ENCODE results near the gene PLA2G7.

GRCh38 chr6:46661483-46661882 is 73.7 kb downstream of the PLA2G7 start:
- TF ChIP-seq POLR2AphosphoS5 (IDR thresholded peaks at IDR 0.05; ENCODE audit: insufficient read depth, low read depth, low read length), result no peak
- TF ChIP-seq, protein P1, sequence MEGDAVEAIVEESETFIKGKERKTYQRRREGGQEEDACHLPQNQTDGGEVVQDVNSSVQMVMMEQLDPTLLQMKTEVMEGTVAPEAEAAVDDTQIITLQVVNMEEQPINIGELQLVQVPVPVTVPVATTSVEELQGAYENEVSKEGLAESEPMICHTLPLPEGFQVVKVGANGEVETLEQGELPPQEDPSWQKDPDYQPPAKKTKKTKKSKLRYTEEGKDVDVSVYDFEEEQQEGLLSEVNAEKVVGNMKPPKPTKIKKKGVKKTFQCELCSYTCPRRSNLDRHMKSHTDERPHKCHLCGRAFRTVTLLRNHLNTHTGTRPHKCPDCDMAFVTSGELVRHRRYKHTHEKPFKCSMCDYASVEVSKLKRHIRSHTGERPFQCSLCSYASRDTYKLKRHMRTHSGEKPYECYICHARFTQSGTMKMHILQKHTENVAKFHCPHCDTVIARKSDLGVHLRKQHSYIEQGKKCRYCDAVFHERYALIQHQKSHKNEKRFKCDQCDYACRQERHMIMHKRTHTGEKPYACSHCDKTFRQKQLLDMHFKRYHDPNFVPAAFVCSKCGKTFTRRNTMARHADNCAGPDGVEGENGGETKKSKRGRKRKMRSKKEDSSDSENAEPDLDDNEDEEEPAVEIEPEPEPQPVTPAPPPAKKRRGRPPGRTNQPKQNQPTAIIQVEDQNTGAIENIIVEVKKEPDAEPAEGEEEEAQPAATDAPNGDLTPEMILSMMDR (IDR thresholded peaks at IDR 0.05; ENCODE audit: extremely low read depth in 1 of 2, insufficient read depth in 1 of 2, low read depth in 1 of 2, low read length in 2 of 2), result no peak
- no peak for TF ChIP-seq EZH2 (IDR thresholded peaks at IDR 0.05; ENCODE audit: borderline replicate concordance, low read depth, low read length, severe bottlenecking)
- TF ChIP-seq POLR2A (IDR thresholded peaks at IDR 0.05; ENCODE audit: low read depth, low read length), result no peak
- no peak for TF ChIP-seq FOS (IDR thresholded peaks at IDR 0.05; ENCODE audit: borderline replicate concordance, insufficient read depth, low read length)
- TF ChIP-seq MAX (IDR thresholded peaks at IDR 0.05; ENCODE audit: insufficient read depth, insufficient read length), result no peak
- TF ChIP-seq MYC (IDR thresholded peaks at IDR 0.05; ENCODE audit: low read depth, low read length), result no peak
- no peak for TF ChIP-seq JUN (IDR thresholded peaks at IDR 0.05; ENCODE audit: borderline replicate concordance, insufficient read depth, insufficient read length, low read depth)

All from endothelial cell of umbilical vein (primary cell).